HEK293 (cell line): ENCODE data around the gene EOMES.
A peak's percentile ranks its signal among the peaks of the same experiment; 100 is the strongest.

Source experiments
- AEBP2 ChIP-seq: fragments of 450-650 bp; formaldehyde crosslinking; IDR thresholded peaks from 2 replicates; pipeline ENCODE4 v1.5.1; 2016; ENCODE audit warnings: missing biosample characterization, missing genetic modification characterization, borderline replicate concordance
- BCL6B ChIP-seq: fragments of 450-650 bp; formaldehyde crosslinking; IDR thresholded peaks from 2 replicates; pipeline ENCODE4 v1.5.1; 2017; ENCODE audit warnings: missing biosample characterization, missing genetic modification characterization
- ELK4 ChIP-seq: IDR thresholded peaks from 2 replicates; pipeline ENCODE4 v1.6.1; 2011; ENCODE audit warnings: mild to moderate bottlenecking, low read depth, low read length, borderline replicate concordance
- KLF16 ChIP-seq: fragments of 450-650 bp; formaldehyde crosslinking; IDR thresholded peaks from 2 replicates; pipeline ENCODE4 v1.5.1; 2017; ENCODE audit warnings: missing biosample characterization, missing genetic modification characterization
- MYNN ChIP-seq: fragments of 450-650 bp; formaldehyde crosslinking; IDR thresholded peaks from 2 replicates; pipeline ENCODE4 v1.5.1; 2016; ENCODE audit warnings: missing biosample characterization, missing genetic modification characterization, borderline replicate concordance
- MZF1 ChIP-seq: fragments of 450-650 bp; formaldehyde crosslinking; IDR thresholded peaks from 2 replicates; pipeline ENCODE4 v1.5.1; 2017; ENCODE audit warnings: missing biosample characterization, missing genetic modification characterization, borderline replicate concordance
- SALL2 ChIP-seq: fragments of 450-650 bp; formaldehyde crosslinking; IDR thresholded peaks from 2 replicates; pipeline ENCODE4 v1.5.0; 2017; ENCODE audit warnings: missing biosample characterization, mild to moderate bottlenecking, missing genetic modification characterization, borderline replicate concordance
- SETDB1 ChIP-seq: IDR thresholded peaks from one replicate; pipeline ENCODE4 v1.6.1; 2017; ENCODE audit warnings: mild to moderate bottlenecking, low read length, moderate library complexity, mixed read lengths; ENCODE audit not compliant: insufficient read length
- ZBTB44 ChIP-seq: fragments of 450-650 bp; IDR thresholded peaks from 2 replicates; pipeline ENCODE4 v1.5.1; 2018; ENCODE audit warnings: missing biosample characterization, mild to moderate bottlenecking, missing genetic modification characterization
- ZFP37 ChIP-seq: fragments of 450-650 bp; formaldehyde crosslinking; IDR thresholded peaks from 2 replicates; pipeline ENCODE4 v1.5.1; 2016; ENCODE audit warnings: missing biosample characterization, missing genetic modification characterization
- ZFP41 ChIP-seq: fragments of 450-650 bp; formaldehyde crosslinking; IDR thresholded peaks from 2 replicates; pipeline ENCODE4 v1.5.1; 2016; ENCODE audit warnings: missing biosample characterization, missing genetic modification characterization, borderline replicate concordance
- ZNF121 ChIP-seq: fragments of 450-650 bp; formaldehyde crosslinking; IDR thresholded peaks from 2 replicates; pipeline ENCODE4 v1.5.1; 2016; ENCODE audit warnings: missing biosample characterization, missing genetic modification characterization
- ZNF155 ChIP-seq: fragments of 450-650 bp; formaldehyde crosslinking; IDR thresholded peaks from 2 replicates; pipeline ENCODE4 v1.5.1; 2016; ENCODE audit warnings: missing biosample characterization, missing genetic modification characterization
- ZNF239 ChIP-seq: fragments of 450-650 bp; formaldehyde crosslinking; IDR thresholded peaks from 2 replicates; pipeline ENCODE4 v1.5.1; 2016; ENCODE audit warnings: missing biosample characterization, missing genetic modification characterization
- ZNF266 ChIP-seq: fragments of 450-650 bp; formaldehyde crosslinking; IDR thresholded peaks from 2 replicates; pipeline ENCODE4 v1.5.1; 2016; ENCODE audit warnings: missing biosample characterization, missing genetic modification characterization, low read depth
- ZNF302 ChIP-seq: fragments of 450-650 bp; formaldehyde crosslinking; IDR thresholded peaks from 2 replicates; pipeline ENCODE4 v1.5.1; 2016; ENCODE audit warnings: missing biosample characterization, missing genetic modification characterization, low read depth
- ZNF513 ChIP-seq: fragments of 450-650 bp; IDR thresholded peaks from 2 replicates; pipeline ENCODE4 v1.5.1; 2018; ENCODE audit warnings: missing biosample characterization, missing genetic modification characterization
- ZNF585B ChIP-seq: fragments of 450-650 bp; formaldehyde crosslinking; IDR thresholded peaks from 2 replicates; pipeline ENCODE4 v1.5.1; 2016; ENCODE audit warnings: missing biosample characterization, missing genetic modification characterization
- ZNF600 ChIP-seq: fragments of 450-650 bp; formaldehyde crosslinking; IDR thresholded peaks from 2 replicates; pipeline ENCODE4 v1.5.1; 2016; ENCODE audit warnings: missing biosample characterization, missing genetic modification characterization
- ZNF610 ChIP-seq: fragments of 450-650 bp; formaldehyde crosslinking; IDR thresholded peaks from 2 replicates; pipeline ENCODE4 v1.5.1; 2016; ENCODE audit warnings: missing biosample characterization, missing genetic modification characterization, borderline replicate concordance
- ZNF670 ChIP-seq: fragments of 450-650 bp; formaldehyde crosslinking; IDR thresholded peaks from 2 replicates; pipeline ENCODE4 v1.5.1; 2016; ENCODE audit warnings: missing biosample characterization, missing genetic modification characterization, low read depth
- ZNF791 ChIP-seq: fragments of 450-650 bp; formaldehyde crosslinking; IDR thresholded peaks from 2 replicates; pipeline ENCODE4 v1.5.1; 2016; ENCODE audit warnings: missing biosample characterization, missing genetic modification characterization
- ZNF843 ChIP-seq: fragments of 450-650 bp; formaldehyde crosslinking; IDR thresholded peaks from 2 replicates; pipeline ENCODE4 v1.5.1; 2016; ENCODE audit warnings: missing biosample characterization, missing genetic modification characterization
- ZSCAN30 ChIP-seq: fragments of 450-650 bp; IDR thresholded peaks from 2 replicates; pipeline ENCODE4 v1.5.1; 2018; ENCODE audit warnings: missing biosample characterization, mild to moderate bottlenecking, missing genetic modification characterization, moderate library complexity
- TF ChIP-seq, protein P1 (sequence below): fragments of 450-650 bp; formaldehyde crosslinking; IDR thresholded peaks from 2 replicates; pipeline ENCODE4; 2016; ENCODE audit warnings: missing biosample characterization, missing genetic modification characterization
- TF ChIP-seq, protein P2 (sequence below): fragments of 450-650 bp; formaldehyde crosslinking; IDR thresholded peaks from 2 replicates; pipeline ENCODE4 v1.5.1; 2016; ENCODE audit warnings: missing biosample characterization, missing genetic modification characterization
- TF ChIP-seq, protein P3 (sequence below): fragments of 450-650 bp; formaldehyde crosslinking; IDR thresholded peaks from 2 replicates; pipeline ENCODE4 v1.5.1; 2017; ENCODE audit warnings: missing biosample characterization, missing genetic modification characterization

EOMES gene

DNA sequence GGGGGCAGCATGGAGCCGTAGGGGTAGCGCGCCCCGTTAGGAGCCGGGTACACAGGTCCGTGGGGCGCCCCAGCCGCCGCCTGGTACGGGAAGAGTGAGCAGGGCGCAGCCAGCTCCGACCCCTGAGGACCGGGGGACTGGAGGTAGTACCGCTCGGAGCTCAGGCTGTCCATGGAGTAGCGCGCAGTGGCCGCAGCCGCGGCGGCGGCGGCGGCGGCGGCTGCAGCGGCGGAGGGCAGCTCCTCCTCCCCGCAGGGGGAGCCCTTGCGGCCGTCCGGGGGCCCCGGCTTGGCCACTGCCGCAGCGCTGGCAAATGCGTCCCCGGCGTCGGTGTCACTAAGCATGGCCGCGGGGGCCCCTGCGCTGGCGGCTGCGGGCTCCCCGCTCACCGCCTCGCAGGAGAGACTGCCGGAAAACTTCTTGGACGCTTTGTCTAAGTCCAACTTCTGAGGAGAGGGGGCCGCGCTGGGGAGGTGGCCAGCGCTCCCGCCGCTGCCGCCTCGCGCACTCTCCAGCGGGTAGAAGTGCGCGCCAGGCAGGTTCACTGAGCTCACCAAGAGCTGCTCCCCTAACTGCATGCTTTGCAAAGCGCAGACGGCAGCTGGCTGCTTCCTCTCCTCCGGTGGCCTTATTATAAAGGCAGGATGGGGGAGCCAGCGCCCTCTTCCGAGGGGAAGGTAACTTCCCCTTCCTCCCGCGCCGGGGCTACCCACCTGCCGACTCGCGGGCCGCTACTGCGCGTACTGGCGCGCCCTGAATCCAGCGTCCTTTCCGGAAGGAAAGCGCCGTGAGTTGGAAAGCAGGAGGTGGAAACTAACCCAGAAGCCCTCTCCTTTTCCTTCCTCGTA, at the start of gene EOMES (continued):
- no peak for TF ChIP-seq ZNF513
- TF ChIP-seq ZNF585B (tag by site-specific recombination): no peak
- no peak for TF ChIP-seq ZNF239 (tag by site-specific recombination)
- no peak for TF ChIP-seq ZNF155 (tag by site-specific recombination)
- TF ChIP-seq ZNF121 (tag by site-specific recombination): no peak
- TF ChIP-seq BCL6B (tag by site-specific recombination): no peak
- no peak for TF ChIP-seq MZF1 (tag by site-specific recombination)
- TF ChIP-seq ZFP41 (tag by site-specific recombination): no peak
- no peak for TF ChIP-seq ZSCAN30
- TF ChIP-seq ZNF266 (tag by site-specific recombination): no peak
- TF ChIP-seq ZNF670: no peak
- TF ChIP-seq MYNN: no peak
- no peak for TF ChIP-seq ZFP37 (tag by site-specific recombination)
- TF ChIP-seq ZNF610: no peak
- TF ChIP-seq, protein P1, sequence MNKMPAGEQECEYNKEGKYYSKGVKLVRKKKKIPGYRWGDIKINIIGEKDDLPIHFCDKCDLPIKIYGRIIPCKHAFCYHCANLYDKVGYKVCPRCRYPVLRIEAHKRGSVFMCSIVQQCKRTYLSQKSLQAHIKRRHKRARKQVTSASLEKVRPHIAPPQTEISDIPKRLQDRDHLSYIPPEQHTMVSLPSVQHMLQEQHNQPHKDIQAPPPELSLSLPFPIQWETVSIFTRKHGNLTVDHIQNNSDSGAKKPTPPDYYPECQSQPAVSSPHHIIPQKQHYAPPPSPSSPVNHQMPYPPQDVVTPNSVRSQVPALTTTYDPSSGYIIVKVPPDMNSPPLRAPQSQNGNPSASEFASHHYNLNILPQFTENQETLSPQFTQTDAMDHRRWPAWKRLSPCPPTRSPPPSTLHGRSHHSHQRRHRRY: no peak
- 0 out of 2 replicates have a peak, but pooled peaks have one; percentile 21 for TF ChIP-seq ZBTB44 (tag by site-specific recombination)
- no peak for TF ChIP-seq ELK4
- no peak for TF ChIP-seq ZNF843 (tag by site-specific recombination)
- no peak for TF ChIP-seq ZNF600
- TF ChIP-seq, protein P2, sequence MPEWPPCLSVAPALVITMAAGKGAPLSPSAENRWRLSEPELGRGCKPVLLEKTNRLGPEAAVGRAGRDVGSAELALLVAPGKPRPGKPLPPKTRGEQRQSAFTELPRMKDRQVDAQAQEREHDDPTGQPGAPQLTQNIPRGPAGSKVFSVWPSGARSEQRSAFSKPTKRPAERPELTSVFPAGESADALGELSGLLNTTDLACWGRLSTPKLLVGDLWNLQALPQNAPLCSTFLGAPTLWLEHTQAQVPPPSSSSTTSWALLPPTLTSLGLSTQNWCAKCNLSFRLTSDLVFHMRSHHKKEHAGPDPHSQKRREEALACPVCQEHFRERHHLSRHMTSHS: no peak
- TF ChIP-seq, protein P3, sequence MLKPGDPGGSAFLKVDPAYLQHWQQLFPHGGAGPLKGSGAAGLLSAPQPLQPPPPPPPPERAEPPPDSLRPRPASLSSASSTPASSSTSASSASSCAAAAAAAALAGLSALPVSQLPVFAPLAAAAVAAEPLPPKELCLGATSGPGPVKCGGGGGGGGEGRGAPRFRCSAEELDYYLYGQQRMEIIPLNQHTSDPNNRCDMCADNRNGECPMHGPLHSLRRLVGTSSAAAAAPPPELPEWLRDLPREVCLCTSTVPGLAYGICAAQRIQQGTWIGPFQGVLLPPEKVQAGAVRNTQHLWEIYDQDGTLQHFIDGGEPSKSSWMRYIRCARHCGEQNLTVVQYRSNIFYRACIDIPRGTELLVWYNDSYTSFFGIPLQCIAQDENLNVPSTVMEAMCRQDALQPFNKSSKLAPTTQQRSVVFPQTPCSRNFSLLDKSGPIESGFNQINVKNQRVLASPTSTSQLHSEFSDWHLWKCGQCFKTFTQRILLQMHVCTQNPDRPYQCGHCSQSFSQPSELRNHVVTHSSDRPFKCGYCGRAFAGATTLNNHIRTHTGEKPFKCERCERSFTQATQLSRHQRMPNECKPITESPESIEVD (tag by site-specific recombination): no peak
- no peak for TF ChIP-seq AEBP2 (tag by site-specific recombination)
- no peak for TF ChIP-seq SALL2
- TF ChIP-seq ZNF302: no peak
- TF ChIP-seq SETDB1: no peak
- no peak for TF ChIP-seq ZNF791 (tag by site-specific recombination)
- TF ChIP-seq KLF16 (tag by site-specific recombination): no peak
